ENCODE data around the gene CHD9NB. TPM values are rescaled to one million over a fixed set of nuclear protein-coding genes. Genes with fewer than 3 reads are reported as not detected.

The CHD9NB gene
- total and polyA plus RNA-seq, 10 of the 15 experiments (the other 5 are each of a cell fraction or from before 2014, with no cell fraction given), result 0.14 to 1.6 (median 0.73) TPM

DNA sequence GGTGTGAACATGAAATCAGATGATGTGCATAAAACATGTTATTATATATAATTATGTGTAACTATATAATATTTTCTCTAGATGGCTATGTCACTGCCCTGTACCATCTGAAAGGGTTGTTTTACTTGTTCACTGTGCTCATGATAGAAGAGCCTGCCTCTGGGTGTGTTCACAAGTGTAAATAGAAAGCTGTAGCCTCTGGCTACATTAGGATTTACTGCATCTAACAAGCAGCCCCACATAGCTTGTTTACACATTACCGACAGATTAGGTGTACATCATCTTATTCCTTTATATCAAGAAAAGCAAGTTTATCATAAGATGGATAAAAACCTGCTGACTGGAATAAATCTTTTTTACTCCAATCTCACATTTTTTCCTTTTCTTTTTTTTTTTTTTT, 48.2 kb upstream of the CHD9NB start:
- TF ChIP-seq PAX8 (IDR thresholded peaks at IDR 0.05) (no peak), CBX5 (IDR thresholded peaks at IDR 0.05; ENCODE audit: low read depth) (no peak)
- ATAC-seq, result no peak
- Histone ChIP-seq H3K9me3 (replicated peaks; ENCODE audit: control insufficient read depth, insufficient read depth, low read length) (no peaks in the 10 kb centered on the region), H3K27ac (ENCODE audit: control insufficient read depth, insufficient read depth) (peak overlapping the region; percentile 96; the same call in 1 of the 2 replicates), H3K4me1 (ENCODE audit: control insufficient read depth, insufficient read depth, low read length) (peaks cover 25% of the 10 kb centered on the region), H4K20me1 (ENCODE audit: control insufficient read depth, insufficient read depth) (no peaks in the 10 kb centered on the region), H3K4me3 (no peak overlapping the region), H2AFZ (ENCODE audit: control insufficient read depth, low read depth, low read length) (no peak overlapping the region), H3K9ac (ENCODE audit: control insufficient read depth, insufficient read depth, low read length) (no peak overlapping the region), H3K4me2 (ENCODE audit: control insufficient read depth, insufficient read depth) (peak overlapping the region; percentile 70; the same call in 1 of the 2 replicates), H3K27me3 (replicated peaks in 1 of 2; ENCODE audit: control insufficient read depth in 2 of 2, insufficient read depth in 2 of 2, low read length in 1 of 2) (no peaks in the 10 kb centered on the region), H3K36me3 (ENCODE audit: control insufficient read depth in 2 of 2, insufficient read depth in 2 of 2, low read length in 1 of 2) (no peaks in the 10 kb centered on the region; a peak in 2 of 4 replicates), H3K79me2 (ENCODE audit: control insufficient read depth, insufficient read depth, low read length) (peaks cover 48% of the 10 kb centered on the region)
- ChIA-PET POLR2A (interaction anchor here (0.6 to 6.8 kb wide), 10 partner anchors 11 to 430 kb away, joined by 3 to 142 read pairs (median 4); partner anchors contain the start of gene CHD9), SMC1A (ENCODE audit: uncharacterized antibody, unreplicated experiment) (interaction anchor here (0.9 to 11.1 kb wide), 9 partner anchors 9 to 108 kb away, joined by 3 to 270 read pairs (median 9); partner anchors contain the start of gene CHD9), RAD21 (ENCODE audit: unreplicated experiment) (interaction anchor here (0.6 to 10.4 kb wide), 10 partner anchors 9 to 107 kb away, joined by 3 to 107 read pairs (median 4); partner anchors contain the start of gene CHD9), CTCF (interaction anchor here (1.0 to 3.3 kb wide), 7 partner anchors 11 to 61 kb away, joined by 3 to 17 read pairs (median 4); no protein-coding TSS in a partner anchor)
- WGBS (ENCODE audit: insufficient coverage, insufficient replicate concordance, low lambda C conversion rate, missing lambda C conversion rate), result 94% methylated on average over 1 of the region's 1 CpG
- DNase-seq (ENCODE audit: low read depth, low spot score), result no peak
- in situ Hi-C loops (cut with MboI) (no loop called here), intact Hi-C loops (cut with micrococcal nuclease; ENCODE audit: unreplicated experiment) (no loop called here)
- no TSS peak for BruUV-seq (replicated peaks)
- no peak for FAIRE-seq

- Histone ChIP-seq H3K79me2 (ENCODE audit: control insufficient read depth, insufficient read depth, low read length) (peaks cover 49% of the 10 kb centered on the region), H4K20me1 (ENCODE audit: control insufficient read depth, insufficient read depth) (no peaks in the 10 kb centered on the region), H3K36me3 (ENCODE audit: control insufficient read depth in 2 of 2, insufficient read depth in 2 of 2, low read length in 1 of 2) (no peaks in the 10 kb centered on the region; a peak in 1 of 4 replicates), H3K4me2 (ENCODE audit: control insufficient read depth, insufficient read depth) (peak overlapping the region; percentile 70), H3K4me3 (peak overlapping the region; percentile 79), H3K27me3 (replicated peaks in 1 of 2; ENCODE audit: control insufficient read depth in 2 of 2, insufficient read depth in 2 of 2, low read length in 1 of 2) (no peaks in the 10 kb centered on the region), H3K4me1 (ENCODE audit: control insufficient read depth, insufficient read depth, low read length) (peaks cover 25% of the 10 kb centered on the region), H3K9ac (ENCODE audit: control insufficient read depth, insufficient read depth, low read length) (peak overlapping the region; percentile 76), H3K9me3 (replicated peaks; ENCODE audit: control insufficient read depth, insufficient read depth, low read length) (no peaks in the 10 kb centered on the region), H2AFZ (ENCODE audit: control insufficient read depth, low read depth, low read length) (no peak overlapping the region), H3K27ac (ENCODE audit: control insufficient read depth, insufficient read depth) (peak overlapping the region; percentile 96)
- POLR2A ChIA-PET, result interaction anchor here (0.6 to 6.8 kb wide), 11 partner anchors 9 to 112 kb away, joined by 3 to 142 read pairs (median 4); partner anchors contain the start of gene CHD9
- in situ Hi-C loops (cut with MboI) (no loop called here), intact Hi-C loops (cut with micrococcal nuclease; ENCODE audit: unreplicated experiment) (no loop called here)
- DNase-seq (ENCODE audit: low read depth, low spot score) (no peak), FAIRE-seq (no peak), ATAC-seq (no peak)
- BruUV-seq (replicated peaks), result no TSS peak
- CTCF ChIA-PET, result interaction anchor here (1.0 to 3.3 kb wide), 10 partner anchors 11 to 61 kb away, joined by 3 to 17 read pairs (median 7); partner anchors contain the start of gene CHD9
- RAD21 ChIA-PET (ENCODE audit: unreplicated experiment), result interaction anchor here (0.6 to 10.4 kb wide), 14 partner anchors 8 to 110 kb away, joined by 3 to 107 read pairs (median 4); partner anchors contain the start of gene CHD9
- SMC1A ChIA-PET (ENCODE audit: uncharacterized antibody, unreplicated experiment), result interaction anchor here (0.9 to 11.1 kb wide), 11 partner anchors 9 to 109 kb away, joined by 3 to 270 read pairs (median 9); partner anchors contain the start of gene CHD9
- 76% methylated on average over 8 of the region's 9 CpGs for WGBS (ENCODE audit: insufficient coverage, insufficient replicate concordance, low lambda C conversion rate, missing lambda C conversion rate)
- TF ChIP-seq BHLHE40 (IDR thresholded peaks at IDR 0.05; ENCODE audit: borderline replicate concordance in 1 of 2, low read depth in 2 of 2, low read length in 1 of 2) (no peak), MEF2A (IDR thresholded peaks at IDR 0.05; ENCODE audit: insufficient read depth, low read depth, low read length) (no peak), NR2C2 (IDR thresholded peaks at IDR 0.05; ENCODE audit: borderline replicate concordance, control insufficient read depth, insufficient read length, low read depth) (no peak), ESRRA (IDR thresholded peaks at IDR 0.05; ENCODE audit: low read length) (no peak), JUND (IDR thresholded peaks at IDR 0.05; ENCODE audit: low read depth, low read length) (no peak), CEBPZ (IDR thresholded peaks at IDR 0.05; ENCODE audit: low read depth, low read length) (no peak)
Observed at GRCh38 chr16:53100131-53100748, 47.5 kb upstream of the CHD9NB start.

Measured in GM12878 (cell line).